Fibroblast of lung (primary cell): ENCODE results near the gene NR4A1.

Experiments used
- CTCF ChIP-seq, 2 donors: IDR thresholded peaks in 1 of 2; conservative IDR thresholded peaks in 1 of 2; 1 replicate in 1 of 2; 2 replicates in 1 of 2; pipeline ENCODE4 v1.5.1; 2011 to 2012; ENCODE audit warnings: low read length in 2 of 2, control low read depth in 1 of 2, inconsistent platforms in 1 of 2, low read depth in 1 of 2, mild to moderate bottlenecking in 1 of 2
- EZH2 ChIP-seq: IDR thresholded peaks from 2 replicates; pipeline ENCODE4 v1.5.1; 2012; ENCODE audit warnings: low read length, control low read depth, mild to moderate bottlenecking; ENCODE audit errors: missing control alignments

- TF ChIP-seq EZH2 (no peak), CTCF (conservative IDR thresholded peaks at IDR 0.05 in 1 of 2, IDR thresholded peaks at IDR 0.05 in 1 of 2; ENCODE audit: low read depth in 1 of 2, low read length in 2 of 2) (no peak)
Measured at GRCh38 chr12:52086944-52087835, 35.9 kb downstream of the NR4A1 start.
